CD4-positive, CD25-positive, alpha-beta regulatory T cell (primary cell): ENCODE measurements around the gene SPOCK2. TPM values are rescaled to one million over a fixed set of nuclear protein-coding genes. Genes with fewer than 3 reads are reported as not detected.

ENCODE experiments used
- ATAC-seq, 2 donors: fragments of 150-1000 bp; cut with Tn5 transposase; one replicate each; pipeline ENCODE4 v1.10.0; 2021; ENCODE audit warnings: low read depth in 2 of 2, moderate number of reproducible peaks in 2 of 2, moderate library complexity in 1 of 2
- DNase-seq, 3 donors: peaks; one replicate each; pipeline versions ENCODE4 v3.0.0 to v3.0.0-alpha.2; 2012 to 2022; ENCODE audit warnings: mixed read lengths in 1 of 3
- H3K27ac ChIP-seq: one replicate; pipeline ENCODE4 v1.7.0; 2013; ENCODE audit warnings: mild to moderate bottlenecking, low read length; ENCODE audit not compliant: insufficient read depth, poor library complexity, severe bottlenecking
- H3K27me3 ChIP-seq: one replicate; pipeline ENCODE4 v1.7.0; 2013; ENCODE audit warnings: low read length; ENCODE audit not compliant: control insufficient read depth, insufficient read depth
- H3K36me3 ChIP-seq: one replicate; pipeline ENCODE4 v1.7.0; 2013; ENCODE audit warnings: mild to moderate bottlenecking, low read length, moderate library complexity; ENCODE audit not compliant: control insufficient read depth, insufficient read depth
- H3K4me1 ChIP-seq: 2 replicates; pipeline ENCODE4 v1.7.0; 2013; ENCODE audit warnings: mild to moderate bottlenecking, low read length; ENCODE audit not compliant: insufficient read depth, control insufficient read depth, poor library complexity, severe bottlenecking
- H3K4me3 ChIP-seq: one replicate; pipeline ENCODE4 v1.7.0; 2013; ENCODE audit warnings: low read depth, mild to moderate bottlenecking, low read length, moderate library complexity
- H3K9me3 ChIP-seq, 2 experiments: 1 replicate in 1 of 2; 2 replicates in 1 of 2; pipeline ENCODE4 v1.7.0; 2013; ENCODE audit warnings: low read length in 2 of 2, mild to moderate bottlenecking in 1 of 2, moderate library complexity in 1 of 2; ENCODE audit not compliant: control insufficient read depth in 2 of 2
- H3K27ac Mint-ChIP-seq, 3 donors: one replicate each; pipeline ENCODE4 v1.8.0; 2020 to 2022; ENCODE audit warnings: mild to moderate bottlenecking in 3 of 3, mixed read lengths in 3 of 3, moderate library complexity in 2 of 3
- H3K27me3 Mint-ChIP-seq: one replicate; pipeline ENCODE4 v1.8.0; 2022; ENCODE audit warnings: mild to moderate bottlenecking, mixed read lengths
- H3K36me3 Mint-ChIP-seq: one replicate; pipeline ENCODE4 v1.8.0; 2020; ENCODE audit warnings: mixed read lengths
- H3K4me1 Mint-ChIP-seq, 4 donors: one replicate each; pipeline ENCODE4 v1.8.0; 2020 to 2022; ENCODE audit warnings: mixed read lengths in 4 of 4, mild to moderate bottlenecking in 1 of 4
- H3K4me3 Mint-ChIP-seq, 4 donors: one replicate each; pipeline ENCODE4 v1.8.0; 2020 to 2022; ENCODE audit warnings: mild to moderate bottlenecking in 4 of 4, mixed read lengths in 4 of 4, moderate library complexity in 3 of 4
- H3K9me3 Mint-ChIP-seq, 7 donors: one replicate each; pipeline ENCODE4 v1.8.0; 2020 to 2022; ENCODE audit warnings: mixed read lengths in 7 of 7, mild to moderate bottlenecking in 3 of 7, moderate library complexity in 2 of 7
- polyA plus RNA-seq, 4 donors: library from polyadenylated mRNA; unstranded; fragments of 300-500 nt; fragmentation: Illumina TruSeq; gene quantifications; one replicate each; pipeline ENCODE4 v1.2.3, GENCODE V29; 2021
- total RNA-seq: library from RNA; stranded (reverse); gene quantifications from one replicate; pipeline ENCODE4 v1.2.3, GENCODE V29; 2022

The SPOCK2 gene
- total and polyA plus RNA-seq, 5 donors from 2014 or later: 221 to 683 (median 276) TPM

DNA sequence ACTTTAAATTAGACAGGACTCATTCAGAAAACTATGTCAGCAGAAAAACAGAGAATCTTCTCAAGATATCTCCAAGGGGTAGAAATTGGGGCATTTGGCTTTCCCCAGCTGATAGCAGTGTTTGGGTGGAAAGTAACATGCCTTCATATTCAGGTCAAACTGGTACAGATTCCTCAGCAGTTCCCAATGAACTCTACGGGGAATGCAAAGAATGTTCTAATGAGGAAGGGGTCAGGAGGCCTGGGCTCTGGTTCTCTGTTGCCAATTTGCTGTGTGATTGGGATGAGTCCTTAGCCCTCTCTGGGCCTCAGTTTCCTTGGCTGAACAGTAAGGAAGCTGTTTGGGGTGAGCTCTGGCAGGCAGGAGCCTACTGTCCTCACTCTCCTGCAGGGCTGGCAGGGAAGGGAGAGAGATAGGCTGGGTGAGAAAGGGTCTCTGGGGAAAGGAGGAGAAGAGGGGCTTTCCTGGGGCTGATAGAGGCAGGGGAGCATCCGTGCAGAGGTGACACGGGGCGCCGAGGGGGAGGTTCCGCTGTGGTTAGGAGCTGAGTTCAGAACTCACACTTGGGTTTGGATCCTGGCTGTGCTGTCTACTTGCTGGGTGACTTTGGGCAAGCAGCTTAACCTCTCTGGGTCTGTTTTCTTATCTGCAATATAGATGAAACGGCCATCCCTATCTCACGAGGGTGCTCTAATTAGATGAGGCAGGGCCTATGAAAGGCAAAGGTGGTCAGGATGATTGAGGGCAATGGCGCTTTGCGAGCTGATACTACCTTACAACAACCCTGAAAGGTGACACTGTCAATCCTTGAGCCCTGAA, 45.1 kb downstream of the SPOCK2 start:
- peak overlapping the region in 1 of 3 donors; percentile 23 for H3K27ac Mint-ChIP-seq

DNA sequence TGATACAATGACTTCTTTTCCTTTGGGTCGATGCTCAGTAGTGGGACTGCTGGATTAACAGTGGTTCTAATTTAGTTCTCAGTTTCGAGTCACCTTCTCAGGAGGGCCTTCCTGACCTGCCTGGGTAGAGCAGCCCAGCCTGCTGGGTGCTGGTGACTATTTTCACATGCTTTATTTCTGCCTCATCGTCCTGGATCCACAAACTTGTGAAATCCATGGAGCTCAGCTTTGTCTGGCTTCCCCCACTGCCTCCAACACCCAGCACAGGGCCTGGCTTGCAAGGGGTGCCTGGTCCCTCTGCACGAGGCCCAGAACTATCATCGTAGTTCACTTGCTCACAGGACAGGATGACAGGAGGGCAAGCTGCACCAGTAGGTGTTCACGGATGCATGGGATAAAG, 46.9 kb downstream of the SPOCK2 start:
- H3K27me3 Mint-ChIP-seq: no peaks in the 10 kb centered on the region
- H3K9me3 Mint-ChIP-seq: no peaks in the 10 kb centered on the region
- H3K4me3 ChIP-seq: no peak overlapping the region

More for the DNA sequence above, 45.1 kb downstream of the SPOCK2 start:
- Mint-ChIP-seq H3K9me3 (no peaks in the 10 kb centered on the region), H3K36me3 (no peaks in the 10 kb centered on the region), H3K27me3 (no peaks in the 10 kb centered on the region), H3K4me1 (peaks cover under 1% of the 10 kb centered on the region in 4 donors), H3K4me3 (no peak overlapping the region)
- H3K27ac ChIP-seq: no peak overlapping the region
- ATAC-seq (no peak), DNase-seq (no peak)
- H3K9me3 ChIP-seq: no peaks in the 10 kb centered on the region
- H3K27me3 ChIP-seq: no peaks in the 10 kb centered on the region
- H3K4me1 ChIP-seq: no peaks in the 10 kb centered on the region
- no peak overlapping the region for H3K4me3 ChIP-seq
- no peaks in the 10 kb centered on the region for H3K36me3 ChIP-seq

DNA sequence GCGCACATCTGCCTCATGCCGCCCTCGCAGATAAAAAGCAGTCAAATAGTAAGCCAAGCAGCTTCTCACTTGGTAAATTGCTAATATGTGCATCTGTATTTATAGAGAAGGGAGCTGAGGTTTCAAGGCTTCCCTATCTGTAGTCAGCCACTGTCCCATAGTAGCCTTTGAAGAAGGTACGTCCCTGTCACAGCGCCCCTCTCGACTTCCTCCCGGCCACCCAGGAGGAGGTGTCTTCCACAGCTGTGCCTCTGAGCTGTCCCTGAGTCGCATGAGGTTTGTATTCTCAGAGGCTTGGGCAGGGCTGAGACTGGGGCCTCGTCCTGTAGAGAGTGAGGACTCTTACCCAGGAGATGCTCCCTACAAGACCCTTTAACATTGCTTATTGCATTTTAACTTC, 49.0 kb downstream of the SPOCK2 start:
- DNase-seq (no peak), ATAC-seq (no peak)
- Histone ChIP-seq H3K27ac (no peak overlapping the region), H3K9me3 (no peaks in the 10 kb centered on the region), H3K27me3 (no peaks in the 10 kb centered on the region), H3K4me1 (no peaks in the 10 kb centered on the region), H3K36me3 (no peaks in the 10 kb centered on the region), H3K4me3 (no peak overlapping the region)
- no peaks in the 10 kb centered on the region for H3K27me3 Mint-ChIP-seq
- no peak overlapping the region for H3K27ac Mint-ChIP-seq
- H3K9me3 Mint-ChIP-seq: no peaks in the 10 kb centered on the region
- no peak overlapping the region for H3K4me3 Mint-ChIP-seq
- no peaks in the 10 kb centered on the region for H3K4me1 Mint-ChIP-seq
- H3K36me3 Mint-ChIP-seq: no peaks in the 10 kb centered on the region

More for the DNA sequence above, 46.9 kb downstream of the SPOCK2 start:
- Mint-ChIP-seq H3K4me3 (no peak overlapping the region), H3K4me1 (no peaks in the 10 kb centered on the region), H3K36me3 (no peaks in the 10 kb centered on the region), H3K27ac (no peak overlapping the region)
- H3K27me3 ChIP-seq: no peaks in the 10 kb centered on the region
- no peaks in the 10 kb centered on the region for H3K4me1 ChIP-seq
- no peak overlapping the region for H3K27ac ChIP-seq
- no peaks in the 10 kb centered on the region for H3K9me3 ChIP-seq
- H3K36me3 ChIP-seq: no peaks in the 10 kb centered on the region
- ATAC-seq (no peak), DNase-seq (no peak)

DNA sequence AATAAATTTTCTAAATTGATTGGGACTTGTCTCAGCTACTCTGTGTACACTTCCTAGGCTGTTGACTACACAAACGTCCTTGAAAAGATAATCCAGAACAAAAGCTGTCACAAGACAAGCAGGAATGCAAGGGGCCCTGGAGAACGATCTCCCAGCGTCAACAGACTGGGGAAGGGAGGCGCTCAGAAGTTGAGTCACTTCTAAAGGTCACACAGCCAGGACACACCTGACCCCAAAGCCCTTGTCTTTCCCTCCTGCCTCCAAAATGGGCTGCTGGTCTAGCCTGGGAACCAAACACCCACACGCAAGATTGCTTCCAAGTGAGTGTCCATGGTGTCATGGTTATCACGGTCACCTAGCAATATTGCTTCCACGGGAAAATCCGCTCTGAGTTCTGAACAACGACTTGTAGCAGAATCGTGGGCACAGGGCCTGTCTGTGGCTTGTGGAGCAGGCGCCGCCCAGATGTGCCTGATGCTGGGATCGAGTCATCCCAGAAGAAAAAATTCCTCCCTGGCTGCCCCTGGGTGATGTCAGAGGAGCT, 49.8 kb downstream of the SPOCK2 start:
- H3K27me3 Mint-ChIP-seq: no peaks in the 10 kb centered on the region
- no peak overlapping the region for H3K4me3 ChIP-seq
- no peaks in the 10 kb centered on the region for H3K27me3 ChIP-seq
- no peaks in the 10 kb centered on the region for H3K4me1 ChIP-seq
- no peaks in the 10 kb centered on the region for H3K4me1 Mint-ChIP-seq
- H3K4me3 Mint-ChIP-seq: no peak overlapping the region
- DNase-seq: no peak
- no peak overlapping the region for H3K27ac Mint-ChIP-seq
- H3K9me3 Mint-ChIP-seq: no peaks in the 10 kb centered on the region
- ATAC-seq: no peak
- no peaks in the 10 kb centered on the region for H3K36me3 ChIP-seq
- no peaks in the 10 kb centered on the region for H3K36me3 Mint-ChIP-seq
- no peaks in the 10 kb centered on the region for H3K9me3 ChIP-seq
- H3K27ac ChIP-seq: no peak overlapping the region

DNA sequence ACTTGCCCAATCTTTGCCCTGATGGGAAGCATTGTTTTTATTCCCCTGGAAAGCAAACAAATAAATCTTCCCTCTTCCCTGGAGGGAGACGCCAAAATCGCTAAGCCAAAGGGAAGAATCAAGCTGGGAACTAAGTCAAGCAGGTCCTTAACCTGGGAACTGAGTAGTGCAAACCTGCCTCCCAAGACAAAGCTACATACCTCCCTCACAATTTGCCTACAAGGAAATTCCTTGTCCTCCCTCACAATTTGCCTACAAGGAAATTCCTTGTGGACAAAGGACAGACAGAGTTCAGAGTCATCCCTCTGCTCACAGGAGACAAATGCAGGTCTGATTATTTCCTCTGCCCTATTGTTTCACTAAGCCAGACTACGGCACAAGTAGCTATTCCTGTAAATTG, 50.5 kb downstream of the SPOCK2 start:
- Histone ChIP-seq H3K36me3 (no peaks in the 10 kb centered on the region), H3K27me3 (no peaks in the 10 kb centered on the region), H3K4me3 (no peak overlapping the region), H3K4me1 (no peaks in the 10 kb centered on the region), H3K27ac (no peak overlapping the region), H3K9me3 (no peaks in the 10 kb centered on the region)
- DNase-seq (no peak), ATAC-seq (no peak)
- H3K27ac Mint-ChIP-seq: no peak overlapping the region
- H3K4me3 Mint-ChIP-seq: no peak overlapping the region
- no peaks in the 10 kb centered on the region for H3K9me3 Mint-ChIP-seq
- H3K4me1 Mint-ChIP-seq: no peaks in the 10 kb centered on the region
- no peaks in the 10 kb centered on the region for H3K36me3 Mint-ChIP-seq
- H3K27me3 Mint-ChIP-seq: no peaks in the 10 kb centered on the region

DNA sequence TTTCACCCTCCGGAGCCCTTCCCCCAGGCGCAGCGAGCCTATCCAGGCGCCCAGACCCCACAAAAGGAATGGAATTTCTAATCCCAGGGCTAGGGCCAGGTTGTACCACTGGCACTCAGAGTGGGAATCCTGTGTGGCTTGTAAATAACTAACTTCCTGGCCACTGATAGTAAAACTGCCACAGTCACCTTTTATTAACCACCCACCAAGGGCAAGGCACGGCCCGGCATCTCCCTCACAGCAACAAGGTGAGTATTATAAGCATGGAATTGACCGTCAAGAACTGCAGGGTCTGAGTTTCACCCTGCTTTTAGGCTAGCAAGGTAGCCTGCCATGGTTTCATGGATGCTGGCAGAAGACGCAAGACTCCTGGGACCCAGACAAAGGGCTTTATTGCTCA, 51.1 kb downstream of the SPOCK2 start:
- Mint-ChIP-seq H3K9me3 (no peaks in the 10 kb centered on the region), H3K27ac (no peak overlapping the region), H3K36me3 (no peaks in the 10 kb centered on the region)

DNA sequence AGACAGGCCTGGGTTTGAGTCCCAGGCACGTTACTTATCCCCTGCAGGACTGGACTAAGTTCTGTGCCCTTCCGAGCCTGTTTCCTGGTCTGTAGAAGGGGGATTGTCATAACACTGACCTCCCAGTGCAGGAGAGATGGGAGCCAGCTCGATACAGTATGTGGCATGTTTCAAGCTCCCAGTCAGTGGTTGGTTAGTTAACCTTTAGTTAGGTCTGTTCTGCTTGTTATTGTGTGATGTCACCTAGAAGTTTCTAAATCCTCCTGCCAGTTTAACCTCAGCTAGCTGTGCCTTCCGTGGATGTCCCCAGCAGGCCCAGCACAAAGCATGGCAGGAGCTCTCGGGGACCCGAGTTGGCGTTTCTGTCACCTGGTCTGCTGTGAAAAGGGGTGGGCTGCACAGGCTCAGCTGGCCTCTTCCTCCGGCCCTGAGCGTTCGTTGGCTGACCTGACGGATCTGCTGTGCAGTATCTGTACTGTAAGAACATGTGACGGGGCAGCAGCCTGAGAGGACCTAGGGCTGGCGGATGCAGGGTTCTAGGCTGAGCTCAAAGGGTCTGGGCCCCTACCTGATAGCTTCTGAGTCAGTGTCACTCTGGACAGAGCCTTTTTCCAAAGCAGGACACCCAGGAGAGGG, 53.0 kb downstream of the SPOCK2 start:
- H3K9me3 ChIP-seq: no peaks in the 10 kb centered on the region
- H3K27ac ChIP-seq: no peak overlapping the region
- H3K4me1 Mint-ChIP-seq: no peaks in the 10 kb centered on the region
- no peaks in the 10 kb centered on the region for H3K9me3 Mint-ChIP-seq
- H3K27ac Mint-ChIP-seq: no peak overlapping the region
- H3K36me3 Mint-ChIP-seq: no peaks in the 10 kb centered on the region
- H3K27me3 ChIP-seq: no peaks in the 10 kb centered on the region
- H3K27me3 Mint-ChIP-seq: peaks cover 6% of the 10 kb centered on the region
- DNase-seq (no peak), ATAC-seq (no peak)
- H3K36me3 ChIP-seq: no peaks in the 10 kb centered on the region
- H3K4me1 ChIP-seq: no peaks in the 10 kb centered on the region
- H3K4me3 ChIP-seq: no peak overlapping the region
- no peak overlapping the region for H3K4me3 Mint-ChIP-seq

More for the DNA sequence above, 51.1 kb downstream of the SPOCK2 start:
- ATAC-seq (no peak), DNase-seq (no peak)
- Histone ChIP-seq H3K4me1 (no peaks in the 10 kb centered on the region), H3K9me3 (no peaks in the 10 kb centered on the region), H3K27me3 (no peaks in the 10 kb centered on the region), H3K4me3 (no peak overlapping the region), H3K36me3 (no peaks in the 10 kb centered on the region), H3K27ac (no peak overlapping the region)
- Mint-ChIP-seq H3K27me3 (no peaks in the 10 kb centered on the region), H3K4me1 (no peaks in the 10 kb centered on the region), H3K4me3 (no peak overlapping the region)
